Stimulated activated CD8-positive, alpha-beta memory T cell treated with anti-CD3 and anti-CD28 coated beads, Interleukin-4, amount 100 ng/mL, for 24 hours (primary cell): ENCODE measurements around the gene CBR1.

Source experiments
- DNase-seq: peaks from one replicate; pipeline ENCODE4 v3.0.0-alpha.2; 2020; ENCODE audit warnings: low read depth

CBR1 gene

GRCh38 chr21:36115138-36115730 is 45.4 kb downstream of the CBR1 start:
- DNase-seq = no peak

GRCh38 chr21:36117286-36117741 is 47.5 kb downstream of the CBR1 start:
- no peak for DNase-seq

- no peak for DNase-seq
These were observed 50.6 kb downstream of the CBR1 start for GRCh38 chr21:36120304-36120888.
